Spleen (tissue), 11 donors: ENCODE measurements around the gene HOXA1. TPM values are rescaled to one million over a fixed set of nuclear protein-coding genes. Genes with fewer than 3 reads are reported as not detected.

Experiments used
- DNase-seq: peaks from one replicate; pipeline ENCODE4 v3.0.0-alpha.2; 2020
- H3K27ac ChIP-seq, 8 donors: fragments of 200-600 bp; sonication (generic) in 7 of 8; 1 replicate in 4 of 8; 2 replicates in 4 of 8; pipeline versions ENCODE4 v1.5.0 to v1.8.0; 2016 to 2021; ENCODE audit warnings: inconsistent platforms in 4 of 8, mild to moderate bottlenecking in 4 of 8, moderate library complexity in 1 of 8
- H3K27me3 ChIP-seq, 7 donors: fragments of 200-600 bp; sonication (generic) in 6 of 7; replicated peaks in 1 of 7; 1 replicate in 4 of 7; 2 replicates in 3 of 7; pipeline versions ENCODE4 v1.5.0 to v1.8.0; 2016 to 2021; ENCODE audit warnings: inconsistent platforms in 3 of 7, mild to moderate bottlenecking in 1 of 7
- H3K36me3 ChIP-seq, 6 donors: fragments of 200-600 bp; sonication (generic) in 5 of 6; 1 replicate in 4 of 6; 2 replicates in 2 of 6; pipeline versions ENCODE4 v1.5.0 to v1.8.0; 2016 to 2021; ENCODE audit warnings: inconsistent platforms in 2 of 6
- H3K4me1 ChIP-seq, 6 donors: fragments of 200-600 bp; sonication (generic) in 5 of 6; 1 replicate in 3 of 6; 2 replicates in 3 of 6; pipeline versions ENCODE4 v1.5.0 to v1.8.0; 2016 to 2021; ENCODE audit warnings: inconsistent platforms in 3 of 6
- H3K4me3 ChIP-seq, 8 donors: fragments of 200-600 bp; sonication (generic) in 7 of 8; 1 replicate in 4 of 8; 2 replicates in 4 of 8; pipeline versions ENCODE4 v1.5.0 to v1.8.0; 2016 to 2021; ENCODE audit warnings: inconsistent platforms in 4 of 8, mild to moderate bottlenecking in 4 of 8, moderate library complexity in 2 of 8
- H3K9me3 ChIP-seq, 8 donors: fragments of 200-600 bp; sonication (generic) in 7 of 8; 1 replicate in 4 of 8; 2 replicates in 4 of 8; pipeline versions ENCODE4 v1.5.0 to v1.8.0; 2016 to 2021; ENCODE audit warnings: inconsistent platforms in 4 of 8
- POLR2A ChIP-seq, 3 donors: fragments of 450-650 bp; IDR thresholded peaks; one replicate each; pipeline ENCODE4 v1.5.1; 2017; ENCODE audit warnings: antibody characterized with exemption in 3 of 3, mild to moderate bottlenecking in 1 of 3
- POLR2AphosphoS5 ChIP-seq, 3 donors: sonication (generic); formaldehyde crosslinking; IDR thresholded peaks; one replicate each; pipeline ENCODE4 v1.5.1; 2017; ENCODE audit warnings: antibody characterized with exemption in 3 of 3
- WGBS, 5 donors: extraction: QIAGEN DNeasy Blood & Tissue Kit in 3 of 5; methylation state at CpG; one replicate each; pipeline versions ENCODE4 v1.1.5 to v1.1.7; 2013 to 2018; 5-methylcytosine and 5-hydroxymethylcytosine counted together
- intact Hi-C: fragments of 100-400 bp; cut with DNase I; formaldehyde crosslinking; loops from one replicate; pipeline ENCODE4 v1.15.0; 2023; ENCODE audit warnings: low total_unique reads
- polyA plus RNA-seq, 3 donors: library from polyadenylated mRNA; stranded (reverse); fragments of 200-250 nt; gene quantifications; one replicate each; pipeline ENCODE4 v1.2.1, GENCODE V29; 2013
- total RNA-seq, 7 donors: library from RNA; depleted of rRNA in 3 of 7; stranded (reverse); fragments of >200 nt in 3 of 7; fragmentation: NEBNext Ultra II Directional in 4 of 7; extraction: Animal tissue kit (Norgen Biotek cat#: 25700) in 4 of 7; gene quantifications; one replicate each; pipeline versions ENCODE4 v1.1.0 to v1.2.1, GENCODE V29; 2016 to 2021
- TF ChIP-seq, protein P1 (sequence below), 11 experiments: fragments of 200-600 bp in 7 of 11; fragments of 450-650 bp in 4 of 11; sonication (generic) in 4 of 11; IDR thresholded peaks in 8 of 11; conservative IDR thresholded peaks in 3 of 11; 1 replicate in 7 of 11; 2 replicates in 4 of 11; pipeline versions ENCODE4 v1.4.0 to v1.8.0; 2016 to 2021; ENCODE audit warnings: antibody characterized with exemption in 11 of 11, inconsistent platforms in 4 of 11, mild to moderate bottlenecking in 1 of 11
- donor health status: healthy with polysubstance abuse.
- donor health status: DM: no; HTN: no; CAD: no; lungs with moderate emphysema.
- donor health status: DM: no; HTN: no; CAD: no.
- donor health status: Bipolar disorder and iron deficiency.
- donor health status: healthy.
- donor health status: DM: no; HTN: no; CAD: no.
- donor health status: DM: yes; HTN: yes; CAD: no.

HOXA1 gene
- total and polyA plus RNA-seq, 10 donors: 0.33 to 4.1 (median 1.5) TPM

DNA sequence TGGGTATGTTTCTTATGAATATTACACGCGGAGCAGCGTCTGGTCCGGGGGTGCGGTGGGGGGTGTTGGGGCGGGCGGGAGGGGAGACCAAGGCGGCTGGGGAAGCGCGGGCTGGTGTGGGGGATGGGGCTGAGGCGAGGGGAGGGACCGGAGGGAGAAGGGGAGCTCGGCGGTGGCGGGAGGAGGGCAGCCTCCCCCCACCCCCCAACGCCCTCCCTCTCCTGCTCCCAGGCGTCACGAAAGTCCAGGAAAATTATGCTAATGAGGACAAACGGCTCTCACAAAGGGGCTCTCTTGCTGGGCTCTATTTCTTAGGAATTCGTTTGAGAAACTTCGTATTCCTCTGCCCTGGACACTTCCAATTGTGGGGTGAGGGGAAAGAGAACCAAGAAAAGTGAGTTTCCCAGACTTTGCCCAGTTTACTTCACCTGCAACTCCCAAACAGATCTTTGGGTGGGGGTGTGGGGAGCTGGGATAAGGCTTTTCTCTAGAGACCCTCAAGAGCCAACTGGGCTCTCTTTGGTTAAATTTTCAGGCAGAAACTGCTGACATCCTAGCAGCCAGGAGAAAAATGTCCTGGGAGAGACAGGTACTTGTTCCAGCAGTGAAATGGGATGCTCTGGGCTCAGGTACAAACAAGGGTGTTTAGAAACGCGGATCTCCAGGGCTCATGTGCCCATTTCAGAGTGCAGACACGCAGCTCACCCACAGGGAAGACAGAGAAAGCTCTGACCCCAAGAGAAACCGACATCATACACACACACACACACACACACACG lies 18.4 kb upstream of the HOXA1 start:
- TF ChIP-seq, protein P1, sequence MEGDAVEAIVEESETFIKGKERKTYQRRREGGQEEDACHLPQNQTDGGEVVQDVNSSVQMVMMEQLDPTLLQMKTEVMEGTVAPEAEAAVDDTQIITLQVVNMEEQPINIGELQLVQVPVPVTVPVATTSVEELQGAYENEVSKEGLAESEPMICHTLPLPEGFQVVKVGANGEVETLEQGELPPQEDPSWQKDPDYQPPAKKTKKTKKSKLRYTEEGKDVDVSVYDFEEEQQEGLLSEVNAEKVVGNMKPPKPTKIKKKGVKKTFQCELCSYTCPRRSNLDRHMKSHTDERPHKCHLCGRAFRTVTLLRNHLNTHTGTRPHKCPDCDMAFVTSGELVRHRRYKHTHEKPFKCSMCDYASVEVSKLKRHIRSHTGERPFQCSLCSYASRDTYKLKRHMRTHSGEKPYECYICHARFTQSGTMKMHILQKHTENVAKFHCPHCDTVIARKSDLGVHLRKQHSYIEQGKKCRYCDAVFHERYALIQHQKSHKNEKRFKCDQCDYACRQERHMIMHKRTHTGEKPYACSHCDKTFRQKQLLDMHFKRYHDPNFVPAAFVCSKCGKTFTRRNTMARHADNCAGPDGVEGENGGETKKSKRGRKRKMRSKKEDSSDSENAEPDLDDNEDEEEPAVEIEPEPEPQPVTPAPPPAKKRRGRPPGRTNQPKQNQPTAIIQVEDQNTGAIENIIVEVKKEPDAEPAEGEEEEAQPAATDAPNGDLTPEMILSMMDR (IDR thresholded peaks at IDR 0.05 in 8 of 11, conservative IDR thresholded peaks at IDR 0.05 in 3 of 11): no peak
- TF ChIP-seq POLR2AphosphoS5 (IDR thresholded peaks at IDR 0.05): no peak
- no peak for TF ChIP-seq POLR2A (IDR thresholded peaks at IDR 0.05)
- WGBS, 5 donors: 46 to 76% (median 64%) methylated on average over 23 to 26 of the region's 26 CpGs
- H3K4me3 ChIP-seq: peak overlapping the region; percentile 12 to 71 (median 42)
- intact Hi-C loops: loop anchor here (10.0 kb wide), 1 partner anchor 359 kb away; no protein-coding TSS in a partner anchor
- H3K4me1 ChIP-seq: peaks cover 0 to 63% (median 25%) of the 10 kb centered on the region in 6 donors
- no peaks in the 10 kb centered on the region for H3K9me3 ChIP-seq
- no peaks in the 10 kb centered on the region for H3K27me3 ChIP-seq
- no peaks in the 10 kb centered on the region for H3K36me3 ChIP-seq
- no peak for DNase-seq
- peak overlapping the region; percentile 42 to 90 (median 86) for H3K27ac ChIP-seq

DNA sequence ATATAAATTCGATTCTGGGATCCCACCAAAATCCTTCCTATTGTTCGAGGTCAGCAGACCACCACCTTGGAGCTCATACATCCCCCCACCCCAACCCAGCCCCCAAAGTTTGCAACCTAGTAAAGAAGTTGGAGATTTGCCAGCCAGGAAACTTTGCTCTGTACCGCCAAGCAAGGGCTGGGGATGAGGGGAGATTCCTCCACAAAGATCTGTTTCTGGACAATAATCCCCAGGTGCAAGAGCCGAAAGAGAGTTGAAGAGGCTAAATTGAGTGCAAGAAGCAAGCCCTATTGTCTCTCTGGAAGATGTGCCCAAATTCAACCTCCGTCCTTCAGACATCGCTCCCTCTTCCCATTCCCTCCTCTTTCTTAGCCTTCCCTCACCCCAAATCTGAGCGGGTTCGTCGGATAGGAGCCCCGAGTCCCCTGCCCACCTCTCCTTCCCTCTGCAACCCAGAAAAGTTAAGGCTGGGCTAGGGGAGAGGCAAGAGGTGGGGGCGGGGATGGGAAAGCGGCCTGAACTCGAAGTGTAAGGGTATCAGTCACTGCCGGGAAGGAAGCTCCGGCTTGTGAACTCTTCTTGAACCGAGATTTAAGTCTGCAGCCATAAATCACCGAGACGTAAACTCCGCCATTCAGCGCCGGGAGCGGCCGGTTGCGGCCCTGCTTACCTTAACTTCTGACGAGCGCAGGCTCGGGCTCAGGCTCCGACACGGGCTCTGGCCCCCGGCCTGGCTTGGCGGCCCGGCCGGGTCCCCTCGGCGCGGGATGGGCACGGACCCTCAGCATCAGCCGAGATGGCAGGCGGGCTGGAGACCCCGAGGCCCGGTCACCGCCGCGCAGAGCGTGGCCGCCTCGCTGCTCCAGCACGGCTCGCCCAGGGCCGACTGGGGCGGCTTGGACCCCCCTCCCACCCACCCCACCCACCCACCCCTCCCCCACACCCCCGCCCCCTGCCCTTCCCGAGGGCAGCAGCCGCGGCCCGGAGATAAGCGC lies 17.5 kb upstream of the HOXA1 start:
- Histone ChIP-seq H3K27ac (peak overlapping the region; percentile 42 to 90 (median 86)), H3K4me1 (peaks cover 0 to 61% (median 28%) of the 10 kb centered on the region in 6 donors), H3K36me3 (no peaks in the 10 kb centered on the region), H3K9me3 (no peaks in the 10 kb centered on the region), H3K27me3 (no peaks in the 10 kb centered on the region), H3K4me3 (peak overlapping the region; percentile 33 to 71 (median 42))
- WGBS, 5 donors: 57 to 81% (median 64%) methylated on average over 29 to 57 of the region's 57 CpGs
- no peak for DNase-seq
- peak; percentile 59 to 78 (median 65) for TF ChIP-seq POLR2AphosphoS5 (IDR thresholded peaks at IDR 0.05)
- TF ChIP-seq, protein P1 (IDR thresholded peaks at IDR 0.05 in 8 of 11, conservative IDR thresholded peaks at IDR 0.05 in 3 of 11): no peak
- intact Hi-C loops: loop anchor here (10.0 kb wide), 1 partner anchor 358 kb away; no protein-coding TSS in a partner anchor

DNA sequence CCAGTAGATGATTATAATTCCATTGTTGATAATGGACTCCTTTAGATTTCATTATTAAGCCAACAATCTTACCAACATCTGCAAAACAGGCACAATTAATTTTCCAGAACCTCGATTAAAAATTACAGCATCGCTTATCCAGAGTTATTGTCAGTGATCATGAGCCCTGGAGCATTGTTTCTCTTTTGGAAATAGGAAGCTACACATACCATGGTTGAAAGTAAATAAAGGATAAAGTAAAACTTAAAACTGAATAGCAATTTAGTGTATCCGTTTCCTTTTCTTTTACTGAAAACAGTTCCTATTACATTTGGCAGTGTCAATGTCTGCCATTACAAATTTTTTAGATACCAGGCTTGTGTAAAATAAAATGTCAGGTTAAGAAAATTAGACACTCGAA lies 16.6 kb upstream of the HOXA1 start:
- Histone ChIP-seq H3K4me3 (peak overlapping the region in 1 of 8 donors; percentile 71), H3K9me3 (no peaks in the 10 kb centered on the region), H3K36me3 (no peaks in the 10 kb centered on the region), H3K27ac (peak overlapping the region in 5 of 8 donors; percentile 58 to 90 (median 87)), H3K4me1 (peaks cover 0 to 58% (median 26%) of the 10 kb centered on the region in 6 donors), H3K27me3 (no peaks in the 10 kb centered on the region)
- no peak for DNase-seq
- intact Hi-C loops: loop anchor here (10.0 kb wide), 1 partner anchor 358 kb away; no protein-coding TSS in a partner anchor
- WGBS, 5 donors: 56 to 80% (median 74%) methylated on average over 4 of the region's 4 CpGs
- TF ChIP-seq POLR2A (IDR thresholded peaks at IDR 0.05): no peak
- no peak for TF ChIP-seq POLR2AphosphoS5 (IDR thresholded peaks at IDR 0.05)
- TF ChIP-seq, protein P1 (IDR thresholded peaks at IDR 0.05 in 8 of 11, conservative IDR thresholded peaks at IDR 0.05 in 3 of 11): no peak
